ENCODE data around the gene MAP7.

The MAP7 gene

DNA sequence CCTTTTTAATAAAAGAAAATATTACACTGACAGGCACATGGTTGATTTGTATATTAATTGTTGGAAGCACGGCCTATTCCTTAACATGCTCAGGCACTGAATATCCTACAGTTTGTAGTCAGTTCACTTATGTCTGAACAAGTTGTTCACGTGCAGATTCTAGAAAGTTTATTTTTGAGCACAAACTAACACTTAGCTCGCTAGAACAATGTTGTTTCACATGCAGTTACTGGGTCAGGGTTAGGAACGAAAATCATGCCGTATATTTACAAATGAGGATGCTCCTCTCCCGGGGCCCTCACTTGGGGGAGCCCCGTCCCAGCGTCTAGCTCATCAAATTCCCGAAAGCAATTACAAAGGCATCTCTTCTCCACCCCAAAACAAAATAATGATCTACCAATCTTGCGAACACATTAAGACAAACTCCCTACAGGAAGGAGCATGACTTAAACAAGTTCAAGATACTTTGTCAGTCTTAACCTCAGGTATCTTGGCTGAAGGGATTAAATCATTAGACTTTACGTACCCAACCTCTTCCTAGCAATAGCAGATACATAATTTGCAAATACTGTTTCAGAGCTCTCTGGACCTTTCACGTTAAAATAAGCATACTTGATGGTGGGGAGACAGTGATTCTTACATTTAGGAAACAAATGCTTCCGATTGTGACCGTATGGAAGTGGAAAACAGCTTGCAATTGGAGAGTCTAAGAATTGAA lies 1.5 kb downstream of the MAP7 start:
- H3K27me3 Mint-ChIP-seq, result peaks cover 51% of the 10 kb centered on the region
- H3K36me3 Mint-ChIP-seq, result no peaks in the 10 kb centered on the region
- H3K4me1 Mint-ChIP-seq, result peaks cover 6% of the 10 kb centered on the region
- H3K27ac Mint-ChIP-seq, result no peak overlapping the region
- no peaks in the 10 kb centered on the region for H3K9me3 Mint-ChIP-seq
- H3K4me3 Mint-ChIP-seq, result peak overlapping the region; percentile 41
- ATAC-seq, result no peak

DNA sequence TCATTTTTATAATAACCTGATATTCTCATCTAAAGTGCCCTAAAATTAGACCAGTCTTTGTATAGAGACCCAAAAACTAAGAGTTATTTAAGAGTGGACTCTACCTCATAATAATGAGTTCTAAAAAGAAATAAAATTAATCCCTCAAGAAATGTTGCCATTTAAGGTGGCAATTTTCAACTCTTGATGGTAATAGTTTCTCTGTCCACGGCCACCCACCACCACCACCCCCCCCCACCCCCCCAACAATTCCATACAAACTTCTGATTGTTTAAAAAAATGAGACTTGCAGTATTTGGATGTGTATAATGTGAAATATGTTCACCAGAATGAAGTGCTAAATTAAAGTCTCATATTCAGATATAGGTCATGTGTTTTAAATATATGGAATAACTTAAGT lies 2.4 kb downstream of the MAP7 start:
- Mint-ChIP-seq H3K36me3 (no peaks in the 10 kb centered on the region), H3K27me3 (peaks cover 51% of the 10 kb centered on the region), H3K4me1 (peaks cover 6% of the 10 kb centered on the region), H3K27ac (no peak overlapping the region), H3K4me3 (no peak overlapping the region), H3K9me3 (no peaks in the 10 kb centered on the region)
- ATAC-seq, result no peak

DNA sequence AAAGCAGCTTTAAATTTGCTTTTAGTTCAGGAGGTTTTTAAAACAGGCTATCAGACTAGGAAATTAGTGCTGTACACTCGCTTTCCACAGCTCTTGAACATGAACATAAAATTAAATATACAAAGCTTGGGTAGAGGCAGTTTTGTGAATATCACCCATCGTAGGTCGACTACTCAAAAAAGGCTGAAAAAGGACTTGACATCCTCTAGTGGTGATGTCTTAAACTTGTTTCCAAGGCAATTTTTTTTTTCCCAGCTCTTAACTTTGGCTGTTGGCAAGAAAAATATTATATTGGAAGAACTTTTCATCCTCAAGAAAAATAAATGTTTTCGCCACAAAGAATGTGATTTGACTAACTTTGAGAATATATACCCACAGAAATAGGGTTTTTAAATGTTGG lies 2.9 kb downstream of the MAP7 start:
- H3K27me3 Mint-ChIP-seq, result peaks cover 51% of the 10 kb centered on the region
- H3K36me3 Mint-ChIP-seq, result no peaks in the 10 kb centered on the region
- peaks cover 6% of the 10 kb centered on the region for H3K4me1 Mint-ChIP-seq
- H3K4me3 Mint-ChIP-seq, result no peak overlapping the region
- ATAC-seq, result no peak
- H3K9me3 Mint-ChIP-seq, result no peaks in the 10 kb centered on the region
- H3K27ac Mint-ChIP-seq, result no peak overlapping the region

DNA sequence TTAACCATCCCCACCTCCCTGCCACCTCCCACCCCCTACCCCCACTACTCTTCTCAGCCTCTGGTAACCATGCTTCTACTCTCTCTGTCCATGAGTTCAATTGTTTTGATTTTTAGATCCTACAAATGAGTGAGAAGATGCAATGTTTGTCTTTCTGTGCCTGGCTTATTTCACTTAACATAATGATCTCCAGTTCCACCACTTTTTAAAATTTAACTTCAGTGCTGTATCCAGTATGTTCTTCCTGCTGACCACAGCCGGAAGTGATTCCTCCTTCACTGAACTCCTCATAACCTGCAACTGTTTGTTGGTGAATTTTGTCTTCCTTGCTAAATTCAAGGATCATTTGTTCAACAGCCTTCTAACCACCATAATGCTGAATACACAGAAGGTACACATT lies 3.9 kb downstream of the MAP7 start:
- no peak for ATAC-seq
- Mint-ChIP-seq H3K4me1 (peaks cover 6% of the 10 kb centered on the region), H3K27me3 (peaks cover 51% of the 10 kb centered on the region), H3K9me3 (no peaks in the 10 kb centered on the region), H3K36me3 (no peaks in the 10 kb centered on the region), H3K4me3 (no peak overlapping the region), H3K27ac (no peak overlapping the region)

DNA sequence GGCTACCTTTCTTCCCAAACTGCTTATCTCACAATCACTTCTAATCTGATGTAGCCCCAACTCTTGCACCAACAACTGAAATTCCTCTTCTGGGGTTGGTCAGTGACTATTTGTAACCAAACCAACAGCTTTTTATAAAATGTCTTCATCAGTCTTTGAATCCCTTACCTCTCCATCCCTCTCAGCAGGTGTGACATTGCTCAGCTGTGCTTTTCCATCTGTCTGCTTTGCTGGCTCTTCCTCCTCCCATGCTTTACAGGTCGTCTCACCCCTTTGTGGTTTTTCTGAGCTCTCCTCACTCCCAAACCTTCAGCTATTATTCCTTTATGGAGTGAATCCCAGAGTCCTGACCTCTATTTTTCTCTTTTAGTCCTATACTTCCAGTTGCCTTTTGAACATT lies 5.9 kb downstream of the MAP7 start:
- Mint-ChIP-seq H3K27me3 (peaks cover 62% of the 10 kb centered on the region), H3K4me1 (peaks cover 10% of the 10 kb centered on the region)

DNA sequence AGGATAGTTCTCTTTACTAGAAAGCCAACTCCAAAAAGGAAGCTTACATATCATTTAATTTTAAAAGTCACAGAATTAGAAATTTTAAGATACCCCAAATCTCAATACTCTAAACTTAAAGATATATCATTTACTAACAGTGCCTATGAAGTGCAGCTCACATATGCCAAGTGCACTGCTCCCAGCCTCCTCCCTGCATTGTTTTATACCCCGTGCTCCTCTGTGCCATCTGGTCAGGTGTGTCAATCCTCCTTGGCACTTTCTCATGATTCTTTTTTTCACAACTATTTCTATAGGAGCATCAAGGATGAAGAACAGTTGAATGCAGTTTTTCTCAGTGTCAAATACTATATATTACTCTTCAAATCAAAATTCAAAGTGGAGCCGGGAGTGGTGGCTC lies 8.8 kb downstream of the MAP7 start:
- Mint-ChIP-seq H3K27ac (no peak overlapping the region), H3K4me3 (no peak overlapping the region), H3K9me3 (no peaks in the 10 kb centered on the region), H3K36me3 (no peaks in the 10 kb centered on the region), H3K27me3 (peaks cover 36% of the 10 kb centered on the region), H3K4me1 (peaks cover 6% of the 10 kb centered on the region)
- no peak for ATAC-seq

More for the DNA sequence above, 5.9 kb downstream of the MAP7 start:
- no peaks in the 10 kb centered on the region for H3K36me3 Mint-ChIP-seq
- H3K27ac Mint-ChIP-seq, result no peak overlapping the region
- no peaks in the 10 kb centered on the region for H3K9me3 Mint-ChIP-seq
- ATAC-seq, result no peak
- no peak overlapping the region for H3K4me3 Mint-ChIP-seq

DNA sequence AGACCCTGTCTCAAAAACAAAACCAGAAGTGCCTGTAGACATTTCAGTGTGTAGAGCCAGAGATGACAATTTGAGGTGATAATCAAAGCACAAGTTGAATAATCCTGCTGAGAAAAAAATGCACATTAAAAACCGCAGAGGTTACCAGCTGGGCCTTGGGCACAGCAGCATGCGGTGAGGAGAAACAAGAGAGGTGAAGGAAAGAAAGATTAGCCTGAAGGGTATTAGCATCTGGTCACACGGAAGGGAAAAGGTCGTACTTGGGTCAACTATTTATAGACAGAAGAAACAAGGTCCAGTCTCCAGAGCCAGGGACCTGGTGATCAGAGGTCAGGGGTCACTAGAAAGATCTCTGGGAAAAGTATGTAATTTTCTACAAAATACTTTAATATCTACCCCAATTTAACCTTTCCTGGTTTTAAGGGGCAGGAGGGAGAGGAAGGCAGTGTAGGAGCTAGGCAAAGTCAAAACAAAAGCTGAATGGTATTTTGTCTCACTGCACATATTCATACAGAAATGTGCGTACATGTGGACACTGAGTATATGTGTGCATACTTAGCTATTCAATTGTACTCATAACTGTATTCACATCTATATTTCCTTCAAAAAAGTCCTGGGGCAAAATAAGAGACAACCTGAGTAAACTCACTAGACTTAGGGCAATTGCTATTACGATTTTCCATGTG lies 10.1 kb downstream of the MAP7 start:
- no peaks in the 10 kb centered on the region for H3K9me3 Mint-ChIP-seq
- no peak overlapping the region for H3K4me3 Mint-ChIP-seq
- no peaks in the 10 kb centered on the region for H3K36me3 Mint-ChIP-seq
- H3K27ac Mint-ChIP-seq, result no peak overlapping the region
- ATAC-seq, result no peak
- H3K27me3 Mint-ChIP-seq, result peaks cover 27% of the 10 kb centered on the region
- peaks cover 6% of the 10 kb centered on the region for H3K4me1 Mint-ChIP-seq

DNA sequence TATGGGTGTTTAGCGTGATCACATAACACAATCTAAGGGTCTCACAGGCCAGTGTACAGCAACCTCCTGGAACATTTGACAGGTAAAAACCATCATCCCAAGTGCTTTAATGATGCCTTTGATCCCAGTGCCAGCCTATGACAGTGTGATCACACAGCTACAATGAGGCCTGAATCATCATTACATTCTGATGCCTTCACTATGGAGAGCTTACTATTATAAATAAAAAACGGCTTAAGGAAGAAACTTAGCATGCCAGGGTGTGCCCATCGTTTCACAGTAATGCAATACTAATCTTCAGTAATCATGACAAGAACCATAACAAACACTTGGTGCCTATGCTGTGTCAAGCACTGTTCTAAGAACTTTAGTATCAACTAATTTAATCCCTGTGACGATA lies 11.4 kb downstream of the MAP7 start:
- peaks cover 14% of the 10 kb centered on the region for H3K27me3 Mint-ChIP-seq
- no peaks in the 10 kb centered on the region for H3K9me3 Mint-ChIP-seq
- ATAC-seq, result no peak

DNA sequence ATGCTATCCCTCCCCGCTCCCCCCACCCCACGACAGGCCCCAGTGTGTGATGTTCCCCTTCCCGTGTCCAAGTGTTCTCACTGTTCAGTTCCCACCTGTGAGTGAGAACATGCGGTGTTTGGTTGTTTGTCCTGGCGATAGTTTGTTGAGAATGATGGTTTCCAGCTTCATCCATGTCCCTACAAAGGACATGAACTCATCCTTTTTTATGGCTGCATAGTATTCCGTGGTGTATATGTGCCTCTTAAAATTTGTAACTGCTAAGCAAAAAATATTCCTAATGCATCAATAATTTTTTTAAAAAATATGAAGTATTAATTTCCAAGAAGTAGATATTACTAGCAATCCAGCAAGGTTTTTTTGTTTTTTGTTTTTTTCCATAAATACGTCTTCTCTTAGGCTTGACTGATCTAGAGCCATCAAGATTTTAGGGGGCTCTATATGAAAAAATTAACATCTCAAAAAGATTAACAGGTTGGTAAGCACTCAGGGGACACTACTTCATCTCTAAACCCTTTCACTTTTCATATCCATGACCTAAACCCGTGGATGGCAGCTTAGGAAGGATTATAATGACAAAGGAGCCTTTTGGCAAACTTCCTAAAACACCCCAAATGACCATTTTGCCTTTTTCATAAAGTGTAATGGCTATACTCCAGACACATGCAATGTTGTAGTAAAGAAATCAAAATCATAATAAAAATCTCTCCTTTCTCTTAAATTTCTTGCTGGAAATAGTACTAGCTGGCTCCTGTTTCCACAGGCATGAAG lies 14.2 kb downstream of the MAP7 start:
- H3K4me3 Mint-ChIP-seq, result no peak overlapping the region
- ATAC-seq, result no peak
- H3K9me3 Mint-ChIP-seq, result no peaks in the 10 kb centered on the region
- no peaks in the 10 kb centered on the region for H3K36me3 Mint-ChIP-seq
- H3K27ac Mint-ChIP-seq, result no peak overlapping the region
- peaks cover 6% of the 10 kb centered on the region for H3K4me1 Mint-ChIP-seq
- H3K27me3 Mint-ChIP-seq, result peaks cover 22% of the 10 kb centered on the region

More for the DNA sequence above, 11.4 kb downstream of the MAP7 start:
- Mint-ChIP-seq H3K4me3 (no peak overlapping the region), H3K4me1 (peaks cover 6% of the 10 kb centered on the region), H3K36me3 (no peaks in the 10 kb centered on the region), H3K27ac (no peak overlapping the region)

DNA sequence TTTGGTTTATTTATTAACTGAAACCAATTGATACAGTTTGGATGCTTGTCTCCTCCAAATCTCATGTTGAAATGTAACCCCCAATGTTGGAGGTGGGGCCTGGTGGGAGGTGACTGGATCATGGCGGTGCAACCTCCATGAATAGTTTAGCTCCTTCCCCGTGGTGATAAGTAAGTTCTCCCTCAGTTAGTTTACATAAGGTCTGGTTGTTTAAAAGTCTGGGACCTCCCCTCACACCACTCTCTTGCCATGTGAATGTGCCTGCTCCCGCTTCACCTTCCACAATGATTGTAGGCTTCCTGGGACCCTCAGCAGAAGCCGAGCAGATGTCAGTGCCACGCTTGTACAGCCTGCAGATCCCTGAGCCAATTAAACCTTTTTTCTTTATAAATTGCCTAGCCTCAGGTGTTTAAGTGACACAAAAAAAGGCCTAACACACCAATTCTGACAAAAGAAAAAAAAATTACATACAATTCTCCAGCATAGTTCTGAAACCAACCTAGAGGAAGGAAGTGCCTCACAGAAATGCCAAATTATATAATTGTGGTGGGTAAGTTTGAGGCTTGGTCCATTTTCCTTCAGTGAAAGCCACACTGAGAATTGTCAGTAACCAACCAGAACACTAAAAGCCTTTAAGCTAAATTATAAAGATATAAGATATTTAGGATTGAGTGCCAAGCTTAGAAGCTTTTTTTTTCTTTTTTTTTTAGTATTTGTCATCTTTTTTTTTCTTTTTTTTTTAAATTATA lies 15.0 kb downstream of the MAP7 start:
- no peak for ATAC-seq
- no peak overlapping the region for H3K4me3 Mint-ChIP-seq
- peaks cover 6% of the 10 kb centered on the region for H3K4me1 Mint-ChIP-seq
- H3K27ac Mint-ChIP-seq, result no peak overlapping the region
- no peaks in the 10 kb centered on the region for H3K9me3 Mint-ChIP-seq
- peaks cover 17% of the 10 kb centered on the region for H3K27me3 Mint-ChIP-seq
- H3K36me3 Mint-ChIP-seq, result no peaks in the 10 kb centered on the region

DNA sequence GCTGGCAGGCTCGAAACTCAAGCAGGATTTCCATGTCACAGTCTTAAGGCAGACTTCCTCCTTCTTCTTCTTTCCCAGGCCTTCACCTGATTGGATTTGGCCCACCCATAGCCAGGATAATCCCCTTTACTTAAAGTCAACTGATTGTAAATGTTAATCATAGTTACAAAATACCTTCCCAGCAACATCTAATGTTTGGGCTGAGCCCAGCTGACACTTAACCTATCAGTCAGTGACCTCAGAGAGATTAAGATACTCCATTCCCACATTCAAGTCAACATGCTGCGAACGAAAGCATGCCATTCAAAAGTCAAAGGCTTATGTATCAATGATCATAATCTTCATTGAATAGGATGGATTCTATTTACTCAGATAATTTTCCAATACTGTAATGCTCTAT lies 16.0 kb downstream of the MAP7 start:
- H3K4me1 Mint-ChIP-seq, result no peaks in the 10 kb centered on the region
- H3K9me3 Mint-ChIP-seq, result no peaks in the 10 kb centered on the region
- ATAC-seq, result no peak
- H3K36me3 Mint-ChIP-seq, result no peaks in the 10 kb centered on the region
- H3K27me3 Mint-ChIP-seq, result peaks cover 11% of the 10 kb centered on the region
- no peak overlapping the region for H3K4me3 Mint-ChIP-seq
- H3K27ac Mint-ChIP-seq, result no peak overlapping the region

DNA sequence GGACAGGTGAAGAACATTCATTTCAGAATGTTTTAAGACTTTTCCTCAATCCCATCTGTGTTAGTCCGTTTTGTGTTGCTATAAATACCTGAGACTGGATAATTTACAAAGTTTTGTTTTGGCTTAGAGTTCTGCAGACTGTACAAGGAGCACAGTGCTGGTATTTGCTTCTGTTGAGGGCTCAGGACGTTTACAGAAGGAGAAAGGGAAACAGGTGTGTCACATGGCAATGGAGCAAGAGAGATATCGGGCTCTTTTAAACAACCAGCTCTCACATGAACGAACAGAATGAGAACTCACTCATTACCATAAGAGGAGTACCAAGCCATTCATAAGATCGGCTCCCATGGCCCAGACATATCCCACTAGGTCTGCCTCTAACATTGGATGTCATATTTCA lies 16.7 kb downstream of the MAP7 start:
- H3K9me3 Mint-ChIP-seq, result no peaks in the 10 kb centered on the region
- H3K27me3 Mint-ChIP-seq, result peaks cover 19% of the 10 kb centered on the region
- H3K36me3 Mint-ChIP-seq, result no peaks in the 10 kb centered on the region
- no peak overlapping the region for H3K27ac Mint-ChIP-seq
- H3K4me1 Mint-ChIP-seq, result no peaks in the 10 kb centered on the region
- H3K4me3 Mint-ChIP-seq, result no peak overlapping the region
- ATAC-seq, result no peak

DNA sequence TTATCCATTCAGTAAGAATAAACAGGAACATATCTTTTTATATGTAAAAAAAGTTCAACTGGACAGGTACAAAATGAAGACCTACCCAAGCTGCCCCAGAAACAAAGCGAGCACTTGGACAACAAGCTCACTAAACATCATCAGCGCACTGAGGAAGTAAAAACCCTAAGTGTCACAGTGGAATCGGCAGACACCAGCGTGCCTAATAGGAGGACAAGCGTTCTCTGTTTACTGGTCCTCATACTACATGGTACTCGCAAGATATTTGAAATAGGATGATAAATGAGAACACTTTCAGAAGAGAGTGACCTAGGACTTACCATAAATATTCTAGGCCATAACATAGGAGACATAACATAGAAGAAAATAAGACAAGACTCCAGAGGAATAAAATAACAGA lies 18.2 kb downstream of the MAP7 start:
- Mint-ChIP-seq H3K4me1 (no peaks in the 10 kb centered on the region), H3K4me3 (no peak overlapping the region), H3K9me3 (no peaks in the 10 kb centered on the region), H3K27ac (no peak overlapping the region), H3K27me3 (peaks cover 25% of the 10 kb centered on the region), H3K36me3 (no peaks in the 10 kb centered on the region)
- no peak for ATAC-seq

DNA sequence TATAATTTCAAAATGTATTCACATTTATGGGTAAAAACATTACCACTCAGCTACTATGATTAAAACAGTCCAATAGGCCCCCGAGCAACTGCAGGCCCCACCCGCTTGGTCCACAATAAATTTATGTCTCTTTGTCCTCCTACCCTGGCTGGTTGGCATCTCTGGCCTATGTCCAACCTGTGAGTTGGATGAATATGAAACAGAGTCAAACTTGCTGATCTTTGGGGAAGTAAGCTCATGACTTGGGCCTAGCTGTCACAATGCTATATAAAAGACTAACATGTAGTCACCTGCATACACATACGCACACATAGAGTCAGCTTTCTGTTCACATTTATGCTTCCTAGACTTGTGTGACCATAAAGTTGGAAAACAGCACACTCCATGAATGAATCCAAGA lies 20.5 kb downstream of the MAP7 start:
- Mint-ChIP-seq H3K27me3 (peaks cover 38% of the 10 kb centered on the region), H3K9me3 (no peaks in the 10 kb centered on the region), H3K4me1 (peaks cover 16% of the 10 kb centered on the region), H3K27ac (no peak overlapping the region), H3K36me3 (no peaks in the 10 kb centered on the region), H3K4me3 (no peak overlapping the region)
- ATAC-seq, result no peak

DNA sequence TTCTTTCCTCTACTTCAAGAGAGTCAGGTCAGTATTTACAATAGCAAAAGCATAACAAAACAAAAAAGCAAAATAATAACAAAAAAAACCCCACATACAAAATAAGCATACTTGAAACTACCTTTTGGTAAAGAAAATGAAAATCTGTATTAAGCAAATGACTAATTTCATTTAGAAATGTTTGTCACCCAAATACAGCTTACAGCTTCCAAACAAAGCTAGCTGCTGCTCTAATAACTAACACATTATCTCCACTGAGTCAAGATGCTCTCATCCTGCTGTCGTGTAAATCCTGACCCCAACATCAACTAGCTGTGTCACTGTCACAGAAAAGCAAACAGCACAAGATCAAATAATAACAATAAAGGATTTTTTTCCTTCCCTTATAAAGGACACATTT lies 21.7 kb downstream of the MAP7 start:
- Mint-ChIP-seq H3K36me3 (no peaks in the 10 kb centered on the region), H3K27ac (no peak overlapping the region), H3K4me3 (no peak overlapping the region), H3K9me3 (no peaks in the 10 kb centered on the region), H3K27me3 (peaks cover 37% of the 10 kb centered on the region), H3K4me1 (peaks cover 16% of the 10 kb centered on the region)
- no peak for ATAC-seq
